Cortex of kidney (tissue), 1 donor: ENCODE results near the gene TESK1.
"Not testable (repeated sequence)": the region's sequence is repeated elsewhere in the genome, so short reads cannot be mapped to it uniquely, and the experiment has no call there.

Source experiments
- DNase-seq: peaks from one replicate; lab custom pipeline; 2025; lab: John Stamatoyannopoulos, UW

TESK1 gene

GRCh38 chr9:35615981-35616680, 11.1 kb downstream of the TESK1 start:
- no peak for DNase-seq

GRCh38 chr9:35616681-35617459, 11.8 kb downstream of the TESK1 start:
- no peak for DNase-seq

DNA sequence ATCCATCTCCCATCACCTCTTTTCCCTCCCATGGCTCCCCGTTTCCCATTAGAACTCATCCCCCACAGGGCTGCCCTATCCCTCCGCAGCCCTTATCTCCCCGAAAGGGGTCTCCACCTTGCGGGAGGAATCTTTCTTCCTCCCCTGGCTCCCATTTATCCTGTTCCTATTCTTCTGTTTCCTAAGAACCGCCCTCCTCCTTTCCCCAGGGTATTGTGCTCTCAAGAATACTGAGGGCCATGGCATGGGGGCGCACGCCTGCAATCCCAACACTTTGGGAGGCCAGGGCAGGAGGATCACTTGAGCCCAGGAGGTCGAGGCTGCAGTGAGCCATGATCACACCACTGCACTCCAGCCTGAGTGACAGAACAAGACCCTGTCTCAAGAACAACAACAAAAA, 12.5 kb downstream of the TESK1 start:
- no peak for DNase-seq

DNA sequence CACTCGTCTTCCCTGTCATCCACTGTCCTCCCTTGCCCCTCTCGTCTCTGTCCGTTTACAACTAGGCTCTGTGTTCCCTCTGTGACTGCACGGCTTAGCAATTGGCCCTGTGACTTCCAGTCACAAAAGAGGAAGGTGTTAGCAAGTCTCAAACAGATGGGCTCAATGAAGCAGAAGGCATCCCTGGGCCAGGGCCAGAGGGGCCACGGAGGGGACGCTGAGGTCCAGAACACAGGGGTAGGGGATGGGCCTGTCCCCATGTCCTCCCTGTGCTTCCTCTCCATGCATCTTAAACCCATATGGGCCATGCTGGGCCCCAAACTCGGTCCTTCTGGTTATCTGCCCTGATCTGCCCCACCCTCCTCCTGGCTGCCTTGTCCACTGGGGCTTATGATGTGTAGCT, 13.3 kb downstream of the TESK1 start, which contains the start of gene CD72:
TSS of gene CD72 (minus strand) at position 89 of the 403 bp plus-strand sequence. CDS start 110 bp downstream, outside the sequence.
- DNase-seq, result no peak

GRCh38 chr9:35618854-35619799, 14.1 kb downstream of the TESK1 start:
- no peak for DNase-seq

GRCh38 chr9:35619800-35620158, 14.7 kb downstream of the TESK1 start:
- DNase-seq, result no peak

DNA sequence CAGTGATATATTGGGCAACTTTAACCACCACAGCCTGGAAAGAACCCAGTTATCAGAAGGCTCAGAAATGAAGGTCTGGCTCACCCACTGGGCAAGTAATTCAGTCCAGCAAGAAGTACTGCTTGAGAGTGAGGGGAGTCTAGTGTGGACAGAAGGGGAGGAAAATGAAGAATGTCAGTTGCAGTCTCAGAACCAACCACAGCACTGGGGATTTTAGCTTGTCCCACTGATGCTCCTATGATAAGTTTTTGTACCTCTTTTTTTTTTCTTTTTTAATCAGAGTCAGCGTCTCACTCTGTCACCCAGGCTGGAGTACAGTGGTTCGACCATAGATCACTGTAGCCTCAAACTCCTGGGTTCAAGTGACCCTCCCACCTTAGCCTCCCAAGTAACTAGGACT, 22.5 kb downstream of the TESK1 start:
- DNase-seq, result no peak

DNA sequence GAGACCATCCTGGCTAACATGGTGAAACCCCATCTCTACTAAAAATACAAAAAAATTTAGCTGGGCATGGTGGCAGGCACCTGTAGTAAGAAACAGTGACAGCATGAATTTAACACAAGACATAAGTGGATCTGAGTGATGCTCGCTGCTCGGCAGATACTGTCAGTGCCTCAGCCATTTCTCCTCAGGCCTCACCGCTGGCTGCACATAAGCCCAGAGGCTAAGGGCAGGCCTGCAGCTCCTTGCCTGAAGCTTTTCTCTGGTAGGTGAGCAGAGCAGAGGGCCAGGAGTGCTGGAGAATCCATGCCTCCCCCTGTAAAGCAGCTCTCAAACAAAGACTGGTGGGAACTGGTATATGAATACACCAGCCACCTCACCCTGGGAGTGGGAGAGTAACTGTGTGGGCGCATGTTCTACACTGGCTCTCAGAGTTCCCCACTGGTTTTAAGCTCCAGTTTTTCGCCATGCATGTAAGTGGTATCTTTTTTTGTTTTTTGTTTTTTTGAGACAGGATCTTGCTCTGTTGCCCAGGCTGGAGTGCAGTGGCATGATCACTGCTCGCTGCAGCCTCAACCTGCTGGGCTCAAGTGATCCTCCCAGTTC, 23.4 kb downstream of the TESK1 start:
- no peak for DNase-seq

- no peak for DNase-seq
These were observed 24.5 kb downstream of the TESK1 start for GRCh38 chr9:35629597-35629996.

GRCh38 chr9:35635730-35636129, 30.7 kb downstream of the TESK1 start:
- DNase-seq, result no peak

- no peak for DNase-seq
These were observed 31.2 kb downstream of the TESK1 start for GRCh38 chr9:35636135-35636876.

GRCh38 chr9:35636877-35637246, 31.8 kb downstream of the TESK1 start:
- DNase-seq, result not testable (repeated sequence)

DNA sequence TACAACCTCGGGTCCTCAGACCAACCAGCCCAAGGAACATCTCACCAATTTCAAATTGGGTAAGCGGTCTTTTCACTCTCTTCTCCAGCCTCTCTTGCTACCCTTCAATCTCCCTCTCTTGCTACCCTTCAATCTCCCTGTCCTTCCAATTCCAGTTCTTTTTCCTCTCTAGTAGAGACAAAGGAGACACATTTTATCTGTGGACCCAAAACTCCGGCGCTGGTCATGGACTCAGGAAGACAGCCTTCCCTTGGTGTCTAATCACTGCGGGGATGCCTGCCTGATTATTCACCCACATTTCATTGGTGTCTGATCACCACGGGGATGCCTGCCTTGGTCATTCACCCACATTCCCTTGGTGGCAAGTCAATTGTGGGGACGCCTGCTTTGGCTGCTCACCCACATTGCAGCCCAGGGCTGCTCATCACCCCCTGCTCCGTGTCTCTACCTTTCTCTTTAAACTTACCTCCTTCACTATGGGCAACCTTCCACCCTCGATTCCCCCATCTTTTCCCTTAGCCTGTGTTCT, 32.4 kb downstream of the TESK1 start:
- DNase-seq, result not testable (repeated sequence)

GRCh38 chr9:35638751-35639150, 33.7 kb downstream of the TESK1 start:
- not testable (repeated sequence) for DNase-seq

DNA sequence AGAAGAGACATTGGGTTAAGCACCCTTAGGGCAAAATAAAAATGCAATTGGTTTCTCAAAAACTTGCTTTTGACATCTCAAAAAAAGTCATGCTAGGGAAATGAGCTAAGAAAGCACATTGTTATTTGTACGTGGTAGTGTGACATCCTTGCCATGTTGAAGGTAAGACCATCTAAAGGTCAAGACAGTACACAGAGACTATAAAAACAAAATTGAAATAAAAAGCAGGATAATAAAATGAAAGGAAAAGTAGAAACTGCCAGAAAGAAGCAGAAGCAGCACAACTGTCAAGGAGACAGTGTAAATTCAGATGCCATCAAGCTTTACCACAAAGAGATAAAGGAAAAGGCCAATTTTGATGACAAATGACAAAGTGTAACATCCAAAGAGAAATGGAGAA, 34.2 kb downstream of the TESK1 start:
- DNase-seq, result not testable (repeated sequence)

DNA sequence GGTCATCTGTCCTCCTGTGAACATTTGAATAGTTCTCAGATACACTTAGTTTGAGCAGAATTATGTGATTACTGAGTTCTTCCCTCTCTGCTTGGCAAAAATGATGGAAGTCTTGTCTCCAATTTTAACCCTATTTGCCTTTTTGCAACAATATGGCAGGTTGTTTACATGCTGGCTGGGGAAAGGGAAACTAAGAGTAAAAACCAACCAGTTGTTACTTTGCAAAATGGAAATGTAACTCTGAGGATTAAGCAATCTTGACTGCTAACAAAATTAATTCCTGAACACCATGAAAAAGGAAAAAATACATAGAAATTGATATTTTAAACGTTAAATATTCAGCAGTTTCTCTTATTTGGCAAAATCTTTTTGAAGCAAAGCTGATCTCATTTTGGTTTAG, 34.6 kb downstream of the TESK1 start:
- no peak for DNase-seq

GRCh38 chr9:35640431-35640830, 35.4 kb downstream of the TESK1 start:
- not testable (repeated sequence) for DNase-seq

- not testable (repeated sequence) for DNase-seq
These were observed 36.4 kb downstream of the TESK1 start for GRCh38 chr9:35641478-35641877.

GRCh38 chr9:35643046-35643445, 38.0 kb downstream of the TESK1 start:
- no peak for DNase-seq

- DNase-seq, result not testable (repeated sequence)
These were observed 40.7 kb downstream of the TESK1 start for GRCh38 chr9:35645736-35646135.

DNA sequence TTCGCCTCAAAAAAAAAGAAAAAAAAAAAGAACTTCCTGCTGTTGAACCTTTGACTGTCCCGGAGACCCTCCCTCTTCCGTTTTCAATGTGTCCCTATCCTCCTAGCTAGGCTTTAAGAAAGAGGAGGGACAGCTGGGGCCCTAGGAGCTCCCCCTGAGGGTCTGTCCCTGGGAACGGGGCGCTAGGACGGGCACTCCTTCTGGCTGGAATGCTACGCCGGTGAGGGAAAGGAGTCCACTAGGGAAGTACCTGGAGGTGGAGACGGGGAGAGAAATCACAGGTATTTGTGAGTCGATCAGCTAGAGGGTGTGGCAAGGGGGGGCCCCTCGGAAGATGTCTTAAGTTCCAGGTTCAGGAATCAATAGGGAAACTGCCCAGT, 41.1 kb downstream of the TESK1 start:
- DNase-seq, result no peak
